Hindlimb muscle (tissue), 1 donor: ENCODE results near the gene HHATL. TPM values are rescaled to one million over a fixed set of nuclear protein-coding genes. Genes with fewer than 3 reads are reported as not detected.

Experiments
- DNase-seq: peaks from one replicate; pipeline ENCODE4 v3.0.0-alpha.2; 2013
- polyA plus RNA-seq: library from polyadenylated mRNA; unstranded; fragments of 120-200 nt; gene quantifications from one replicate; pipeline ENCODE4 v1.2.1, GENCODE V29; 2013; ENCODE audit not compliant: insufficient read length

HHATL gene
- polyA plus RNA-seq, 1 donor = 70.3 TPM

- DNase-seq = no peak
Observed at GRCh38 chr3:42697289-42698051, 5.1 kb downstream of the HHATL start.

- no peak for DNase-seq
Observed at GRCh38 chr3:42696356-42697288, 6.0 kb downstream of the HHATL start.

GRCh38 chr3:42694366-42694765 lies 8.2 kb downstream of the HHATL start:
- DNase-seq = no peak

GRCh38 chr3:42693530-42693930 lies 9.1 kb downstream of the HHATL start:
- no peak for DNase-seq

GRCh38 chr3:42692667-42693529 lies 9.7 kb downstream of the HHATL start:
- no peak for DNase-seq

- DNase-seq = no peak
Observed at GRCh38 chr3:42691816-42692666, 10.6 kb downstream of the HHATL start.

- no peak for DNase-seq
Observed at GRCh38 chr3:42690766-42691680, 11.6 kb downstream of the HHATL start.

- no peak for DNase-seq
Observed at GRCh38 chr3:42690191-42690590, 12.4 kb downstream of the HHATL start.

- no peak for DNase-seq
Observed at GRCh38 chr3:42689421-42690014, 13.1 kb downstream of the HHATL start.

- no peak for DNase-seq
Observed at GRCh38 chr3:42688487-42689420, 13.8 kb downstream of the HHATL start.

GRCh38 chr3:42688016-42688415 lies 14.6 kb downstream of the HHATL start:
- DNase-seq = no peak

GRCh38 chr3:42686832-42687650 lies 15.6 kb downstream of the HHATL start:
- no peak for DNase-seq

- DNase-seq = no peak
Observed at GRCh38 chr3:42685891-42686820, 16.4 kb downstream of the HHATL start.

- DNase-seq = no peak
Observed at GRCh38 chr3:42685363-42685881, 17.2 kb downstream of the HHATL start, which contains the start of gene KLHL40. Gene KLHL40, plus strand, starts transcription at chr3:42685537. Its CDS starts 82 bp downstream, at chr3:42685619.

GRCh38 chr3:42684632-42685362 lies 17.8 kb downstream of the HHATL start:
- no peak for DNase-seq
